Urinary bladder (tissue), 4 donors: Measurements from ENCODE around the gene STPG1. TPM values are rescaled to one million over a fixed set of nuclear protein-coding genes. Genes with fewer than 3 reads are reported as not detected.

Experiments used
- DNase-seq: peaks from one replicate; pipeline ENCODE4 v3.0.0-alpha.2; 2015; ENCODE audit errors: extremely low spot score
- H3K27ac ChIP-seq: one replicate; pipeline ENCODE4 v1.5.1; 2013; ENCODE audit warnings: low read depth, mild to moderate bottlenecking, moderate library complexity
- H3K36me3 ChIP-seq: one replicate; pipeline ENCODE4 v1.6.1; 2013; ENCODE audit warnings: mild to moderate bottlenecking, moderate library complexity; ENCODE audit not compliant: insufficient read depth
- H3K4me1 ChIP-seq: one replicate; pipeline ENCODE4 v1.6.1; 2013; ENCODE audit warnings: mild to moderate bottlenecking, moderate library complexity; ENCODE audit not compliant: insufficient read depth
- H3K4me3 ChIP-seq: one replicate; pipeline ENCODE4 v1.5.1; 2013; ENCODE audit warnings: low read depth, low read length
- whole genome bisulfite sequencing: extraction: QIAGEN DNeasy Blood & Tissue Kit; methylation state at CpG from one replicate; pipeline ENCODE4 v1.1.7; 2013; 5-methylcytosine and 5-hydroxymethylcytosine counted together
- polyA plus RNA-seq: library from polyadenylated mRNA; stranded (reverse); fragments of 200-250 nt; gene quantifications from one replicate; pipeline ENCODE4 v1.2.3, GENCODE V29; 2013
- total RNA-seq: library from RNA; depleted of rRNA; stranded (reverse); fragments of >200 nt; gene quantifications from one replicate; pipeline ENCODE4 v1.2.3, GENCODE V29; 2014
- donor health status: healthy with polysubstance abuse.
- donor health status: healthy.

Gene STPG1
- total and polyA plus RNA-seq, 2 donors = 2.4 to 4.6 TPM

- WGBS = 84% methylated on average over 2 of the region's 2 CpGs
- DNase-seq = no peak
- H3K27ac ChIP-seq = no peak overlapping the region
Observed at GRCh38 chr1:24327891-24328290, 85.7 kb downstream of the STPG1 start.

GRCh38 chr1:24327486-24327885 lies 86.1 kb downstream of the STPG1 start:
- Histone ChIP-seq H3K36me3 (no peaks in the 10 kb centered on the region), H3K4me3 (no peak overlapping the region), H3K4me1 (no peaks in the 10 kb centered on the region), H3K27ac (no peak overlapping the region)
- DNase-seq = no peak

More at GRCh38 chr1:24327891-24328290, 85.7 kb downstream of the STPG1 start:
- Histone ChIP-seq H3K4me3 (no peak overlapping the region), H3K4me1 (no peaks in the 10 kb centered on the region), H3K36me3 (no peaks in the 10 kb centered on the region)

- H3K4me1 ChIP-seq = no peaks in the 10 kb centered on the region
- no peak for DNase-seq
- H3K27ac ChIP-seq = no peak overlapping the region
- H3K4me3 ChIP-seq = no peak overlapping the region
- no peaks in the 10 kb centered on the region for H3K36me3 ChIP-seq
- WGBS = 82% methylated on average over 7 of the region's 7 CpGs
Observed at GRCh38 chr1:24325587-24326449, 87.8 kb downstream of the STPG1 start.

GRCh38 chr1:24324903-24325302 lies 88.7 kb downstream of the STPG1 start:
- H3K4me3 ChIP-seq = no peak overlapping the region
- DNase-seq = no peak
- no peak overlapping the region for H3K27ac ChIP-seq
- peaks cover 2% of the 10 kb centered on the region for H3K4me1 ChIP-seq
- 80% methylated on average over 6 of the region's 6 CpGs for WGBS
- no peaks in the 10 kb centered on the region for H3K36me3 ChIP-seq

GRCh38 chr1:24323281-24323680 lies 90.3 kb downstream of the STPG1 start:
- Histone ChIP-seq H3K27ac (no peak overlapping the region), H3K36me3 (no peaks in the 10 kb centered on the region), H3K4me1 (peaks cover 2% of the 10 kb centered on the region), H3K4me3 (no peak overlapping the region)
- no peak for DNase-seq
- 86% methylated on average over 2 of the region's 2 CpGs for WGBS

GRCh38 chr1:24322470-24323177 lies 91.0 kb downstream of the STPG1 start:
- peak overlapping the region; percentile 54 for H3K27ac ChIP-seq
- DNase-seq = no peak
- no peaks in the 10 kb centered on the region for H3K36me3 ChIP-seq
- H3K4me3 ChIP-seq = peak overlapping the region; percentile 51
- peaks cover 2% of the 10 kb centered on the region for H3K4me1 ChIP-seq
- 24% methylated on average over 33 of the region's 33 CpGs for WGBS

GRCh38 chr1:24321697-24322469 lies 91.7 kb downstream of the STPG1 start:
- no peak for DNase-seq
- WGBS = 9% methylated on average over 72 of the region's 72 CpGs
- Histone ChIP-seq H3K4me3 (peak overlapping the region; percentile 51), H3K4me1 (peaks cover 2% of the 10 kb centered on the region), H3K36me3 (no peaks in the 10 kb centered on the region), H3K27ac (peak overlapping the region; percentile 88)

GRCh38 chr1:24321126-24321525 lies 92.5 kb downstream of the STPG1 start:
- H3K4me3 ChIP-seq = peak overlapping the region; percentile 51
- 87% methylated on average over 8 of the region's 8 CpGs for WGBS

GRCh38 chr1:24319962-24320361 lies 93.6 kb downstream of the STPG1 start:
- WGBS = 84% methylated on average over 1 of the region's 1 CpG
- Histone ChIP-seq H3K4me3 (no peak overlapping the region), H3K27ac (peak overlapping the region; percentile 27), H3K4me1 (peaks cover 2% of the 10 kb centered on the region), H3K36me3 (no peaks in the 10 kb centered on the region)
- no peak for DNase-seq

More at GRCh38 chr1:24321126-24321525, 92.5 kb downstream of the STPG1 start:
- peaks cover 2% of the 10 kb centered on the region for H3K4me1 ChIP-seq
- no peaks in the 10 kb centered on the region for H3K36me3 ChIP-seq
- no peak for DNase-seq
- H3K27ac ChIP-seq = no peak overlapping the region

GRCh38 chr1:24319312-24319863 lies 94.2 kb downstream of the STPG1 start, which contains the start of gene GRHL3:
GRHL3 (plus strand) TSS chr1:24319357; CDS start chr1:24319552, 195 bp downstream.
- H3K4me1 ChIP-seq = peaks cover 2% of the 10 kb centered on the region
- no peak within 1 kb of the TSS for H3K4me3 ChIP-seq
- H3K27ac ChIP-seq = peak within 1 kb of the TSS; percentile 27
- DNase-seq = peak; percentile 55
- no peaks in the 10 kb centered on the region for H3K36me3 ChIP-seq
- 16% methylated on average over 21 of the region's 21 CpGs for WGBS

GRCh38 chr1:24318615-24319311 lies 94.8 kb downstream of the STPG1 start:
- no peak for DNase-seq
- H3K4me3 ChIP-seq = no peak overlapping the region
- H3K36me3 ChIP-seq = no peaks in the 10 kb centered on the region
- peaks cover 2% of the 10 kb centered on the region for H3K4me1 ChIP-seq
- 39% methylated on average over 5 of the region's 5 CpGs for WGBS
- no peak overlapping the region for H3K27ac ChIP-seq

GRCh38 chr1:24317956-24318614 lies 95.5 kb downstream of the STPG1 start:
- Histone ChIP-seq H3K4me3 (no peak overlapping the region), H3K27ac (no peak overlapping the region), H3K4me1 (peaks cover 2% of the 10 kb centered on the region), H3K36me3 (no peaks in the 10 kb centered on the region)
- DNase-seq = peak; percentile 42
- 18% methylated on average over 2 of the region's 2 CpGs for WGBS
